UCSD-AML1 (cell line): ENCODE data around the gene RBM47.

Source experiments
- DNase-seq: peaks from one replicate; lab custom pipeline; 2025; ENCODE audit not compliant: unreplicated experiment; lab: John Stamatoyannopoulos, UW

RBM47 gene

GRCh38 chr4:40380647-40381046, 249.0 kb downstream of the RBM47 start:
- no peak for DNase-seq

- no peak for DNase-seq
Observed at GRCh38 chr4:40379248-40379647, 250.4 kb downstream of the RBM47 start.

GRCh38 chr4:40378619-40379018, 251.0 kb downstream of the RBM47 start:
- DNase-seq: no peak

- no peak for DNase-seq
Observed at GRCh38 chr4:40377512-40378365, 251.9 kb downstream of the RBM47 start.

GRCh38 chr4:40375620-40376019, 254.0 kb downstream of the RBM47 start:
- no peak for DNase-seq

GRCh38 chr4:40375095-40375494, 254.6 kb downstream of the RBM47 start:
- no peak for DNase-seq

GRCh38 chr4:40373636-40374035, 256.0 kb downstream of the RBM47 start:
- no peak for DNase-seq
